Thyroid gland (tissue), 4 donors: ENCODE data around the gene NOTCH2. TPM values are rescaled to one million over a fixed set of nuclear protein-coding genes. Genes with fewer than 3 reads are reported as not detected.
A peak's percentile ranks its signal among the peaks of the same experiment; 100 is the strongest.

ENCODE experiments used
- DNase-seq, 2 donors: peaks; one replicate each; pipeline ENCODE4 v3.0.0-alpha.2; 2019
- H3K27ac ChIP-seq, 3 donors: fragments of 200-600 bp; sonication (generic); 1 replicate in 2 of 3; 2 replicates in 1 of 3; pipeline ENCODE4 v1.5.1; 2016 to 2019; ENCODE audit warnings: mild to moderate bottlenecking in 1 of 3, moderate library complexity in 1 of 3
- H3K27me3 ChIP-seq: fragments of 200-600 bp; sonication (generic); one replicate; pipeline ENCODE4 v1.5.1; 2019
- H3K36me3 ChIP-seq, 2 donors: fragments of 200-600 bp; sonication (generic); one replicate each; pipeline ENCODE4 v1.5.1; 2016 to 2019
- H3K4me1 ChIP-seq, 2 donors: fragments of 200-600 bp; sonication (generic); one replicate each; pipeline ENCODE4 v1.5.1; 2017 to 2019
- H3K4me3 ChIP-seq, 3 donors: fragments of 200-600 bp; sonication (generic); replicated peaks in 1 of 3; 1 replicate in 2 of 3; 2 replicates in 1 of 3; pipeline ENCODE4 v1.5.1; 2016; ENCODE audit warnings: mild to moderate bottlenecking in 1 of 3
- H3K9me3 ChIP-seq: fragments of 200-600 bp; sonication (generic); one replicate; pipeline ENCODE4 v1.5.1; 2017
- POLR2A ChIP-seq, 2 donors: fragments of 450-650 bp; IDR thresholded peaks; one replicate each; pipeline ENCODE4 v1.6.1; 2017; ENCODE audit warnings: antibody characterized with exemption in 2 of 2, mild to moderate bottlenecking in 2 of 2, moderate library complexity in 1 of 2
- WGBS, 2 donors: methylation state at CpG; one replicate each; pipeline ENCODE4 v1.1.5; 2017; 5-methylcytosine and 5-hydroxymethylcytosine counted together
- intact Hi-C: fragments of 100-400 bp; cut with DNase I; formaldehyde crosslinking; loops from one replicate; pipeline ENCODE4 v1.15.1; 2023
- total RNA-seq, 4 donors: library from RNA; depleted of rRNA; stranded (reverse); fragments of >200 nt; gene quantifications; one replicate each; pipeline ENCODE4 v1.2.3, GENCODE V29; 2016
- TF ChIP-seq, protein P1 (sequence below), 6 experiments: fragments of 200-600 bp in 3 of 6; fragments of 450-650 bp in 3 of 6; sonication (generic) in 3 of 6; IDR thresholded peaks; one replicate each; pipeline ENCODE4 v1.5.1; 2016 to 2019; ENCODE audit warnings: antibody characterized with exemption in 6 of 6, mild to moderate bottlenecking in 2 of 6, inconsistent platforms in 1 of 6, moderate library complexity in 1 of 6

NOTCH2 gene
- total RNA-seq, 4 donors from 2014 or later, result 87.2 to 142 (median 115) TPM

- peak overlapping the region; percentile 16 to 88 (median 37) for H3K27ac ChIP-seq
- intact Hi-C loops, result no loop called here
- TF ChIP-seq, protein P1, sequence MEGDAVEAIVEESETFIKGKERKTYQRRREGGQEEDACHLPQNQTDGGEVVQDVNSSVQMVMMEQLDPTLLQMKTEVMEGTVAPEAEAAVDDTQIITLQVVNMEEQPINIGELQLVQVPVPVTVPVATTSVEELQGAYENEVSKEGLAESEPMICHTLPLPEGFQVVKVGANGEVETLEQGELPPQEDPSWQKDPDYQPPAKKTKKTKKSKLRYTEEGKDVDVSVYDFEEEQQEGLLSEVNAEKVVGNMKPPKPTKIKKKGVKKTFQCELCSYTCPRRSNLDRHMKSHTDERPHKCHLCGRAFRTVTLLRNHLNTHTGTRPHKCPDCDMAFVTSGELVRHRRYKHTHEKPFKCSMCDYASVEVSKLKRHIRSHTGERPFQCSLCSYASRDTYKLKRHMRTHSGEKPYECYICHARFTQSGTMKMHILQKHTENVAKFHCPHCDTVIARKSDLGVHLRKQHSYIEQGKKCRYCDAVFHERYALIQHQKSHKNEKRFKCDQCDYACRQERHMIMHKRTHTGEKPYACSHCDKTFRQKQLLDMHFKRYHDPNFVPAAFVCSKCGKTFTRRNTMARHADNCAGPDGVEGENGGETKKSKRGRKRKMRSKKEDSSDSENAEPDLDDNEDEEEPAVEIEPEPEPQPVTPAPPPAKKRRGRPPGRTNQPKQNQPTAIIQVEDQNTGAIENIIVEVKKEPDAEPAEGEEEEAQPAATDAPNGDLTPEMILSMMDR (IDR thresholded peaks at IDR 0.05), result no peak
- TF ChIP-seq POLR2A (IDR thresholded peaks at IDR 0.05), result no peak
- 21 to 63% methylated on average over 1 of the region's 1 CpG for WGBS, 2 donors
- H3K9me3 ChIP-seq, result no peaks in the 10 kb centered on the region
- peak in 1 of 2 donors; percentile 33 for DNase-seq
- no peak overlapping the region for H3K4me3 ChIP-seq
- H3K36me3 ChIP-seq, result peaks cover 0 to 11% of the 10 kb centered on the region in 2 donors
- peaks cover 72 to 81% of the 10 kb centered on the region in 2 donors for H3K4me1 ChIP-seq
- no peaks in the 10 kb centered on the region for H3K27me3 ChIP-seq
Measured at GRCh38 chr1:119964673-119965363, 104.6 kb downstream of the NOTCH2 start.

- Histone ChIP-seq H3K27me3 (no peaks in the 10 kb centered on the region), H3K36me3 (no peaks in the 10 kb centered on the region), H3K9me3 (no peaks in the 10 kb centered on the region), H3K27ac (peak overlapping the region; percentile 78 to 88 (median 87)), H3K4me1 (peaks cover 67 to 80% of the 10 kb centered on the region in 2 donors), H3K4me3 (no peak overlapping the region)
- WGBS, 2 donors, result 30 to 34% methylated on average over 5 of the region's 5 CpGs
- TF ChIP-seq, protein P1 (IDR thresholded peaks at IDR 0.05), result no peak
- no peak for TF ChIP-seq POLR2A (IDR thresholded peaks at IDR 0.05)
- intact Hi-C loops, result no loop called here
- DNase-seq, result peak; percentile 44 to 52
Measured at GRCh38 chr1:119962296-119962968, 107.0 kb downstream of the NOTCH2 start.

DNA sequence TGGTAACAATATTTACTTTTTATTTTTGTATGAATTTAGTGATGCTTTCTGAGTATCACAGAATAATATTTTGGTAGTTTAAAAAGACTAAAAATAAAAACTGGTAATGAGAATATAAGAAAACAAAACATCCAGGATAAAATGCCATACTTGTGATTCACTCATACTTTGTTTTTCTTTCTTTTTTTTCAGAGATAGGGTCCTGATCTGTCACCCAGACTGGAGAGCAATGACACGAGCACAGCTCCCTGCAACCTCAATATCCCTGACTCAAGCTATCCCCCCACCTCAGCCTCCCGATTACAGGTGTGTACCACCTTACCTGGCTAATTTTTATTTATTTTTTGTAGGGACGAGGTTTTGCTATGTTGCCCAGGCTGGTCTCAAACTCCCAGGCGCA lies 109.0 kb downstream of the NOTCH2 start:
- H3K27ac ChIP-seq, result peak overlapping the region in 2 of 3 donors; percentile 87 to 88
- DNase-seq, result no peak
- no peaks in the 10 kb centered on the region for H3K36me3 ChIP-seq
- no peaks in the 10 kb centered on the region for H3K27me3 ChIP-seq
- TF ChIP-seq, protein P1 (IDR thresholded peaks at IDR 0.05), result no peak
- TF ChIP-seq POLR2A (IDR thresholded peaks at IDR 0.05), result no peak
- H3K9me3 ChIP-seq, result no peaks in the 10 kb centered on the region
- no peak overlapping the region for H3K4me3 ChIP-seq
- peaks cover 68 to 83% of the 10 kb centered on the region in 2 donors for H3K4me1 ChIP-seq
- 92% methylated on average over 4 of the region's 4 CpGs for WGBS, 2 donors
- intact Hi-C loops, result no loop called here

DNA sequence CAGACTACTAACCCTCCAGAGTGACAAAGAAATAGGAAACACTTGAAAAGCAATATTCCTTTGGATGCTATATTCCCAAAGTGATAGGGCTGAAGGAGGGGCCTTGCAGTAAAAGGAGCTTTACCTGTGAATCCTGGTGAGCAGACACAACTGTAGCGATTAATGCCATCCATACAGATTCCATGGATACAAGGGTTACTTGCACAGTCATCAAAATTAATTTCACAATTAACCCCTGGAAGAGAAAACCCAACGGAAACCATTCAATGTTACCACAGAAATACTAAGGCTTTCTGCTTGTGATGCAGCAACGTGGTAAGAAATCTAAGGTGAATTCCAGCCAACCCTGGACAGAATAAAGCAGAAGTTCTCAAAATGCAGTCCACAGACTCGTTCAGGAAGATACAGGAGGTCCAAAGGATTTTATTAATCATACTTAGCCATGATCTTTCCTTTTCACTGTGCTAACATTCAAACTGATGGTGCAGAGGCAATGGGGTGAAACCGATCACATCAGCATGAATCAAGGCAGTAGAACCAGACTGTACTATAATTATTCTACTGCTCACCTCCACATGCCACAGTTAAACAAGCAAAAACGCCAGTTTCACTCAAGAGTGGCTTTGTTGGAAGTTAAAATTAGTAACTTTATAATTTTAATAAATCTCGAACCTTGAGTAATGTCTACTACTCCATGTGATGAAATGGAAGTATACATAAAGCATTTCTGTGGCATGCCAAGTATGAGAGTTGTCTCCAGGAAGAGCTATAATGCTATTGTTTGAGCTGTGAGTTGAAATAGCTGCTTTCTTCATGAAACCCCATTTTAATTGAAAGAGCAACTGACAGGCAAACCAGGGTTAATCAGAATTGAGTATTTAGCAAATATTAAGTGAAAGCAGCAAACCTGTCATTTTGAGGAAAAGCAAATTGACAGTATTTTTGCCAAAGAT lies 109.9 kb downstream of the NOTCH2 start:
- H3K27ac ChIP-seq, result peak overlapping the region; percentile 3 to 72 (median 21)
- DNase-seq, result no peak
- intact Hi-C loops, result no loop called here
- TF ChIP-seq, protein P1 (IDR thresholded peaks at IDR 0.05), result no peak
- no peak for TF ChIP-seq POLR2A (IDR thresholded peaks at IDR 0.05)
- no peaks in the 10 kb centered on the region for H3K36me3 ChIP-seq
- H3K27me3 ChIP-seq, result no peaks in the 10 kb centered on the region
- 76 to 85% methylated on average over 7 of the region's 7 CpGs for WGBS, 2 donors
- H3K4me1 ChIP-seq, result peaks cover 70 to 83% of the 10 kb centered on the region in 2 donors
- H3K4me3 ChIP-seq, result no peak overlapping the region
- H3K9me3 ChIP-seq, result no peaks in the 10 kb centered on the region
